ENCODE results near the gene PHKA2. TPM values are rescaled to one million over a fixed set of nuclear protein-coding genes. Genes with fewer than 3 reads are reported as not detected.
A peak's percentile ranks its signal among the peaks of the same experiment; 100 is the strongest.

Gene PHKA2
- total and polyA plus RNA-seq, 10 of the 15 experiments (the other 5 are each of a cell fraction or from before 2014, with no cell fraction given): 1.4 to 25.6 (median 15.4) TPM

- TF ChIP-seq PRDM15 (CRISPR knock-in tag; IDR thresholded peaks at IDR 0.05) (no peak), TCF7 (IDR thresholded peaks at IDR 0.05; ENCODE audit: borderline replicate concordance) (no peak), TARDBP (IDR thresholded peaks at IDR 0.05; ENCODE audit: borderline replicate concordance) (0 out of 2 replicates have a peak, but pooled peaks have one; percentile 31), GATAD2B (conservative IDR thresholded peaks at IDR 0.05; ENCODE audit: low read depth) (0 out of 2 replicates have a peak, but pooled peaks have one; percentile 26), POLR2AphosphoS5 (IDR thresholded peaks at IDR 0.05; ENCODE audit: low read length) (no peak; the same call in 1 of the 2 replicates), CREB1 (IDR thresholded peaks at IDR 0.05; ENCODE audit: low read depth) (no peak), ZBTB11 (CRISPR knock-in tag; IDR thresholded peaks at IDR 0.05) (no peak), CBFB (IDR thresholded peaks at IDR 0.05; ENCODE audit: low read depth) (no peak; the same call in 1 of the 2 replicates), TCF12 (IDR thresholded peaks at IDR 0.05; ENCODE audit: low read depth, low read length) (no peak), PAX8 (IDR thresholded peaks at IDR 0.05) (no peak), SUZ12 (IDR thresholded peaks at IDR 0.05; ENCODE audit: unreplicated experiment) (no peak), SMC3 (IDR thresholded peaks at IDR 0.05; ENCODE audit: borderline replicate concordance, low read length) (peak; percentile 66), NFXL1 (IDR thresholded peaks at IDR 0.05; ENCODE audit: borderline replicate concordance) (no peak), SRF (IDR thresholded peaks at IDR 0.05; ENCODE audit: low read depth in 2 of 2, low read length in 2 of 2) (no peak), IRF4 (IDR thresholded peaks at IDR 0.05; ENCODE audit: low read depth, low read length) (no peak; the same call in 1 of the 2 replicates), NR2C2 (IDR thresholded peaks at IDR 0.05; ENCODE audit: borderline replicate concordance, control insufficient read depth, insufficient read length, low read depth) (no peak), MYC (IDR thresholded peaks at IDR 0.05; ENCODE audit: insufficient read depth, insufficient read length, insufficient replicate concordance, low read length, severe bottlenecking) (no peak)
- TF ChIP-seq, protein P1, sequence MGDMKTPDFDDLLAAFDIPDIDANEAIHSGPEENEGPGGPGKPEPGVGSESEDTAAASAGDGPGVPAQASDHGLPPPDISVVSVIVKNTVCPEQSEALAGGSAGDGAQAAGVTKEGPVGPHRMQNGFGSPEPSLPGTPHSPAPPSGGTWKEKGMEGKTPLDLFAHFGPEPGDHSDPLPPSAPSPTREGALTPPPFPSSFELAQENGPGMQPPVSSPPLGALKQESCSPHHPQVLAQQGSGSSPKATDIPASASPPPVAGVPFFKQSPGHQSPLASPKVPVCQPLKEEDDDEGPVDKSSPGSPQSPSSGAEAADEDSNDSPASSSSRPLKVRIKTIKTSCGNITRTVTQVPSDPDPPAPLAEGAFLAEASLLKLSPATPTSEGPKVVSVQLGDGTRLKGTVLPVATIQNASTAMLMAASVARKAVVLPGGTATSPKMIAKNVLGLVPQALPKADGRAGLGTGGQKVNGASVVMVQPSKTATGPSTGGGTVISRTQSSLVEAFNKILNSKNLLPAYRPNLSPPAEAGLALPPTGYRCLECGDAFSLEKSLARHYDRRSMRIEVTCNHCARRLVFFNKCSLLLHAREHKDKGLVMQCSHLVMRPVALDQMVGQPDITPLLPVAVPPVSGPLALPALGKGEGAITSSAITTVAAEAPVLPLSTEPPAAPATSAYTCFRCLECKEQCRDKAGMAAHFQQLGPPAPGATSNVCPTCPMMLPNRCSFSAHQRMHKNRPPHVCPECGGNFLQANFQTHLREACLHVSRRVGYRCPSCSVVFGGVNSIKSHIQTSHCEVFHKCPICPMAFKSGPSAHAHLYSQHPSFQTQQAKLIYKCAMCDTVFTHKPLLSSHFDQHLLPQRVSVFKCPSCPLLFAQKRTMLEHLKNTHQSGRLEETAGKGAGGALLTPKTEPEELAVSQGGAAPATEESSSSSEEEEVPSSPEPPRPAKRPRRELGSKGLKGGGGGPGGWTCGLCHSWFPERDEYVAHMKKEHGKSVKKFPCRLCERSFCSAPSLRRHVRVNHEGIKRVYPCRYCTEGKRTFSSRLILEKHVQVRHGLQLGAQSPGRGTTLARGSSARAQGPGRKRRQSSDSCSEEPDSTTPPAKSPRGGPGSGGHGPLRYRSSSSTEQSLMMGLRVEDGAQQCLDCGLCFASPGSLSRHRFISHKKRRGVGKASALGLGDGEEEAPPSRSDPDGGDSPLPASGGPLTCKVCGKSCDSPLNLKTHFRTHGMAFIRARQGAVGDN (IDR thresholded peaks at IDR 0.05): no peak; the same call in none of the 2 replicates
These were observed 97.4 kb downstream of the PHKA2 start (continued) for GRCh38 chrX:18886344-18887161.

Measured in GM12878 (cell line).